Measurements from ENCODE around the gene GSPT1.

Gene GSPT1

GRCh38 chr16:11907160-11907970 is 8.4 kb downstream of the GSPT1 start:
- H3K4me3 ChIP-seq (ENCODE audit: control insufficient read depth, low read depth, low read length), result no peak overlapping the region
- TF ChIP-seq CTCF (IDR thresholded peaks at IDR 0.05; ENCODE audit: control insufficient read depth, insufficient read depth, low read depth, low read length, missing control alignments), result no peak
- DNase-seq (ENCODE audit: low read depth), result no peak

GRCh38 chr16:11903906-11904305 is 11.8 kb downstream of the GSPT1 start:
- no peak for TF ChIP-seq CTCF (IDR thresholded peaks at IDR 0.05; ENCODE audit: control insufficient read depth, insufficient read depth, low read depth, low read length, missing control alignments)
- H3K4me3 ChIP-seq (ENCODE audit: control insufficient read depth, low read depth, low read length), result no peak overlapping the region
- DNase-seq (ENCODE audit: low read depth), result no peak

GRCh38 chr16:11901091-11901490 is 14.7 kb downstream of the GSPT1 start:
- TF ChIP-seq CTCF (IDR thresholded peaks at IDR 0.05; ENCODE audit: control insufficient read depth, insufficient read depth, low read depth, low read length, missing control alignments), result no peak
- DNase-seq (ENCODE audit: low read depth), result no peak

GRCh38 chr16:11896486-11897176 is 19.1 kb downstream of the GSPT1 start:
- no peak for DNase-seq (ENCODE audit: low read depth)
- TF ChIP-seq CTCF (IDR thresholded peaks at IDR 0.05; ENCODE audit: control insufficient read depth, insufficient read depth, low read depth, low read length, missing control alignments), result no peak

More at GRCh38 chr16:11901091-11901490, 14.7 kb downstream of the GSPT1 start:
- no peak overlapping the region for H3K4me3 ChIP-seq (ENCODE audit: control insufficient read depth, low read depth, low read length)

GRCh38 chr16:11893571-11893970 is 22.2 kb downstream of the GSPT1 start:
- no peak for TF ChIP-seq CTCF (IDR thresholded peaks at IDR 0.05; ENCODE audit: control insufficient read depth, insufficient read depth, low read depth, low read length, missing control alignments)
- DNase-seq (ENCODE audit: low read depth), result no peak
- H3K4me3 ChIP-seq (ENCODE audit: control insufficient read depth, low read depth, low read length), result no peak overlapping the region

More at GRCh38 chr16:11896486-11897176, 19.1 kb downstream of the GSPT1 start:
- no peak overlapping the region for H3K4me3 ChIP-seq (ENCODE audit: control insufficient read depth, low read depth, low read length)

- DNase-seq (ENCODE audit: low read depth), result no peak
- no peak overlapping the region for H3K4me3 ChIP-seq (ENCODE audit: control insufficient read depth, low read depth, low read length)
- no peak for TF ChIP-seq CTCF (IDR thresholded peaks at IDR 0.05; ENCODE audit: control insufficient read depth, insufficient read depth, low read depth, low read length, missing control alignments)
Measured at GRCh38 chr16:11892761-11893160, 23.0 kb downstream of the GSPT1 start.
